BLaER1 (cell line): ENCODE measurements around the gene HRK.

Experiments
- H3K27ac ChIP-seq: shearing (Covaris generic); formaldehyde crosslinking; 2 replicates; pipeline ENCODE4 v1.8.1; 2022
- H3K27me3 ChIP-seq: shearing (Covaris generic); formaldehyde crosslinking; 2 replicates; pipeline ENCODE4 v1.8.1; 2022
- H3K36me3 ChIP-seq: shearing (Covaris generic); formaldehyde crosslinking; 2 replicates; pipeline ENCODE4 v1.8.1; 2022
- H3K4me1 ChIP-seq: shearing (Covaris generic); formaldehyde crosslinking; 2 replicates; pipeline ENCODE4 v1.8.1; 2022
- H3K4me2 ChIP-seq: shearing (Covaris generic); formaldehyde crosslinking; 2 replicates; pipeline ENCODE4 v1.8.1; 2022
- H3K4me3 ChIP-seq: shearing (Covaris generic); formaldehyde crosslinking; 2 replicates; pipeline ENCODE4 v1.8.1; 2022
- H3K9ac ChIP-seq: shearing (Covaris generic); formaldehyde crosslinking; 2 replicates; pipeline ENCODE4 v1.8.1; 2022
- H3K9me3 ChIP-seq: shearing (Covaris generic); formaldehyde crosslinking; 2 replicates; pipeline ENCODE4 v1.8.1; 2022
- H4K20me1 ChIP-seq: shearing (Covaris generic); formaldehyde crosslinking; 2 replicates; pipeline ENCODE4 v1.8.1; 2022
- Cebpa-rat ChIP-seq: shearing (Covaris generic); IDR thresholded peaks from 2 replicates; pipeline ENCODE4 v1.8.1; 2022

Gene HRK

DNA sequence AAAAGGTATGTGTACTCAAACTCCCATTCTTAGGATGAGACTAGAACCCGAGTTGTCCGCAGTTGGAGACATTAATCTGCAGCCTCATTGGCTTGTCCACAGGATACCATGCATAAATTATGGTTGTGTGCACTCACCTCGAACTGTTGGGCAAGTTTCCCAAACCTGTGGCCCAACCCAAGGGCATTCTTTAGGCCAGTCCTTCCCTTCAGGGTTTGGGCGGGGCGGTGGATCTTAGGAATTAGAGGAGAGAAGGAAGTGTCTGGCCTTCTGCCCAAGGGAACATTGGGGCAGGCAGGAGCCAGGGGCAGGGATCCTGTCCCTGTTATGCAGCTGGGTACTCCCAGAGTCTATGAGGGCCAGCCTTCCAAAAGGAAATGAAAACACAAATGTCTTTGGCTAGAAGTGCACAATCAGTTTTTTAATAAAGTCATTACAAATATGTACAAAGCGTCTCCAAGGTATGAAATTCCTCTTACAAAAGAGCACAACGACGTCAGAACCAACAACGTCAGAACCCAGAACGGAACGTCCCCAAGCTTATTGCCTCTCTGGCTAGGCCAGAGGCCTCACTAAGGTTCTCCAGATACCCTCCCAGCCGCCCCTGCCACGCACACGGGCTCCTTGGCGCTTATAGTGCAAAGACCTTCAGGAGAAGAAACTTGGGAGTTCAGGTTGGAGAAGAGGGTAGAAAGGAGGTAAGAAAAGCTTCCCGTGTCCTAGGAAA is 25.3 kb downstream of the HRK start:
- no peak overlapping the region for H3K9ac ChIP-seq
- no peaks in the 10 kb centered on the region for H4K20me1 ChIP-seq
- H3K4me2 ChIP-seq = no peak overlapping the region
- TF ChIP-seq Cebpa-rat = no peak
- no peak overlapping the region for H3K4me3 ChIP-seq
- no peaks in the 10 kb centered on the region for H3K27me3 ChIP-seq
- no peaks in the 10 kb centered on the region for H3K9me3 ChIP-seq
- H3K36me3 ChIP-seq = no peaks in the 10 kb centered on the region
- H3K27ac ChIP-seq = no peak overlapping the region
- peaks cover 59% of the 10 kb centered on the region for H3K4me1 ChIP-seq

DNA sequence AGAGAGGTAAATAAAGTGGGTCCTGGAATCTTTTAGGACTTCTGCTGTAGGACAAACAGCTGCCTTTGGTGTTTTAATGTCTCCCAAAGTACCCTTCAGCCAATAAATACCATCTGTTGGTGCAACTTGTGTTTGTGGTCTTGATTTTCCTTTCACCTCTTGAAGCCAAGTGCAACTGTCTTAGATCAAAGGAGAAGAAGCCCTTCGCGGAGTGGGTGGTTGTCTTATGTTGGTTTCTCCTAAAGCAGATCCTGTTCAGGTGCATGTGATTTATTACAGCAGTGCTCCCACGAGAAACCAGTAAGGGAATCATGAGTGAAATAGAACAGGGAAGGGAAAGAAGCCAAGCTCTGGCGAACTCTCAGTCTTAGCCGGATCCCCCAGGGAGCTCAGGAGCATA is 27.7 kb downstream of the HRK start:
- Histone ChIP-seq H3K36me3 (no peaks in the 10 kb centered on the region), H3K27ac (no peak overlapping the region), H3K4me3 (no peak overlapping the region), H3K4me2 (peak overlapping the region; percentile 22; the same call in 1 of the 2 replicates), H3K4me1 (peaks cover 35% of the 10 kb centered on the region), H4K20me1 (no peaks in the 10 kb centered on the region), H3K9ac (no peak overlapping the region), H3K27me3 (no peaks in the 10 kb centered on the region), H3K9me3 (no peaks in the 10 kb centered on the region)
- TF ChIP-seq Cebpa-rat = no peak

GRCh38 chr12:116852303-116852702 is 28.9 kb downstream of the HRK start:
- Histone ChIP-seq H3K4me1 (peaks cover 23% of the 10 kb centered on the region), H3K27ac (no peak overlapping the region), H4K20me1 (no peaks in the 10 kb centered on the region), H3K36me3 (no peaks in the 10 kb centered on the region), H3K9me3 (no peaks in the 10 kb centered on the region), H3K27me3 (no peaks in the 10 kb centered on the region), H3K4me2 (no peak overlapping the region), H3K4me3 (no peak overlapping the region), H3K9ac (no peak overlapping the region)
- TF ChIP-seq Cebpa-rat = no peak

DNA sequence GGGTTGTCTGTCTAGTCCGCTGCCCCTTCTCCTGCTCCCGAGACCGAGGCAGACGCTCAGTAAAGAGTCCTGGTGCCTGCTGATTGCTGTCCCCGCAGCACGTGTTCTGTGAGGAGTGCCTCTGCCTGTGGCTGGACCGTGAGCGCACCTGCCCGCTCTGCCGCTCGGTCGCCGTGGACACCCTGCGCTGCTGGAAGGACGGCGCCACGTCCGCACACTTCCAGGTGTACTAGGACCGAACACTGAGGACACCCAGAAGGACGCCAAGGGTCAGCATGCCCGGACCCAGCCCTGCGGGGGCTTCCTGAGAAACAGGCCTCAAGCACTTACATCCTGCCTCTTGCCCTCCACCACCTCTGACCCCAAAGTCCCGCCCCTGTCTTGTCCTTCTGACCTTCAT is 32.0 kb downstream of the HRK start:
- Histone ChIP-seq H3K4me1 (peaks cover 20% of the 10 kb centered on the region), H3K4me3 (no peak overlapping the region), H3K36me3 (no peaks in the 10 kb centered on the region), H3K9me3 (no peaks in the 10 kb centered on the region), H3K9ac (no peak overlapping the region), H3K27ac (no peak overlapping the region), H3K4me2 (no peak overlapping the region), H4K20me1 (no peaks in the 10 kb centered on the region), H3K27me3 (no peaks in the 10 kb centered on the region)
- TF ChIP-seq Cebpa-rat = no peak

GRCh38 chr12:116843085-116843484 is 38.2 kb downstream of the HRK start:
- Histone ChIP-seq H3K27me3 (no peaks in the 10 kb centered on the region), H3K4me3 (no peak overlapping the region), H4K20me1 (no peaks in the 10 kb centered on the region), H3K9me3 (no peaks in the 10 kb centered on the region), H3K4me2 (no peak overlapping the region), H3K4me1 (no peaks in the 10 kb centered on the region), H3K9ac (no peak overlapping the region), H3K27ac (no peak overlapping the region), H3K36me3 (peaks cover 7% of the 10 kb centered on the region; the same call in 1 of the 2 replicates)
- no peak for TF ChIP-seq Cebpa-rat

- Histone ChIP-seq H3K9ac (no peak overlapping the region), H3K4me2 (no peak overlapping the region), H4K20me1 (no peaks in the 10 kb centered on the region), H3K36me3 (peaks cover 32% of the 10 kb centered on the region), H3K4me3 (no peak overlapping the region), H3K9me3 (peaks cover 8% of the 10 kb centered on the region), H3K27ac (no peak overlapping the region), H3K27me3 (no peaks in the 10 kb centered on the region), H3K4me1 (no peaks in the 10 kb centered on the region)
- TF ChIP-seq Cebpa-rat = no peak
These were observed 41.9 kb downstream of the HRK start for GRCh38 chr12:116839287-116839830.

DNA sequence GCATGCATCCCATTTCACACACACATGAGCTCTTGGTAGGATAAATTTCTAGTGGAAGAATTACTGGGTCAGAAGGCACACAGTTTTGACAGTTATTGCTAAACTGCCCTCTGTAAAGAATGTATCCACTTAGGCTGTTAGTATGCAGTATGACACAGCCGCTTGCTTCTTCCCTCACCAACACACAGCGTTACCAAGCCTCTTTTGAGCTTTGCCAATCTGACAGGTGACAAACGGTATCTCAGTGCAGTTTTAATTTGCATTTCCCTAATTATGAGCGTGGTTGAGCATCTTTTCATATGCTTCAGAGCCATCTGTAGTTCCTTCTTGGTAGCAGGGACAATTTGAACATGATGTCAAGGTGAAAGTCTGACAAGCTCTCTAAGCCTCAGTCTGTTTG is 42.9 kb downstream of the HRK start:
- Histone ChIP-seq H3K27me3 (no peaks in the 10 kb centered on the region), H3K27ac (no peak overlapping the region), H3K4me3 (no peak overlapping the region), H4K20me1 (no peaks in the 10 kb centered on the region), H3K9ac (no peak overlapping the region), H3K9me3 (peaks cover 8% of the 10 kb centered on the region), H3K4me2 (no peak overlapping the region), H3K4me1 (no peaks in the 10 kb centered on the region), H3K36me3 (peaks cover 39% of the 10 kb centered on the region)
- no peak for TF ChIP-seq Cebpa-rat

GRCh38 chr12:116837097-116837496 is 44.1 kb downstream of the HRK start:
- H3K4me1 ChIP-seq = no peaks in the 10 kb centered on the region
- no peak overlapping the region for H3K27ac ChIP-seq
- no peaks in the 10 kb centered on the region for H4K20me1 ChIP-seq
- H3K27me3 ChIP-seq = no peaks in the 10 kb centered on the region
- no peak for TF ChIP-seq Cebpa-rat
- peaks cover 8% of the 10 kb centered on the region for H3K9me3 ChIP-seq
- H3K4me3 ChIP-seq = no peak overlapping the region
- no peak overlapping the region for H3K9ac ChIP-seq
- peaks cover 39% of the 10 kb centered on the region for H3K36me3 ChIP-seq
- no peak overlapping the region for H3K4me2 ChIP-seq

DNA sequence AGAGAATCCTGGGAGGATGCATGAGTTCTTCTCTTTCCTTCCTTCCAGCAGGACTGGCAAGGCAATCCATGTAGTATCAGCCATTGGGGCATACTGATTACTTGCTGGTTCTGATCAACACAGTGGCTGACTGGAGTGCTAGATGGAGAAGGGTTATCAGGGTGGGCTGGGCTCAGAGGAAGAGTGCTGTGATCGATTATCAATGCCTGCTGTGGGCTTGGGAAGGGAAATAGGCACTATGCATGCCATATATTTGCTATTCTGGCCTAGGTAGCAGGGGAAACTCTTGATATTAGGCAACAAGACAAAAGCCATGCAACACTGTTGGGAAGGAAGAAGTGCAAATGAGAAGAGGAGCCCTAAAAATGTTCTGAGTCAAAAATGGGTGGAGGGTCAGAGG is 45.8 kb downstream of the HRK start:
- Histone ChIP-seq H3K36me3 (peaks cover 39% of the 10 kb centered on the region), H3K9me3 (peaks cover 8% of the 10 kb centered on the region), H4K20me1 (no peaks in the 10 kb centered on the region), H3K4me2 (no peak overlapping the region), H3K9ac (no peak overlapping the region), H3K27ac (no peak overlapping the region), H3K4me3 (no peak overlapping the region), H3K27me3 (no peaks in the 10 kb centered on the region), H3K4me1 (no peaks in the 10 kb centered on the region)
- TF ChIP-seq Cebpa-rat = no peak

DNA sequence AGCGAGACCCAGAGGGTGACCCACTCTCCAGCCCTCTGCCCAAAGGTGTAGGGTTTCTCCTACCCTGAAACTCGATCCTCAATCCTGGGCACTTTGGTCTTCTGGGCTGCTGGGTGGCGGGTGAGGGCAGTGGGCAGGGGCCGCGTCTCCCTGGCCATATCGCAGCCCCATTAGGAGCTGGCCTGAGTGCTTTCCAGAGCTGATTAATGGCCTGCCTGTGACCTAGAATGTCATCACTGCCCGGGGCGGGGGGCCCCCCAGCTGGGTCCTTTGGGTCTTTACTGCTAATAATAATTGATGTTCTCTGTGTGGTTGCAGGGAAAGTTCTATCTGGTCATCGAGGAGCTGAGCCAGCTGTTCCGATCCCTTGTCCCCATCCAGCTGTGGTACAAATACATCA is 47.8 kb downstream of the HRK start:
- no peak overlapping the region for H3K4me3 ChIP-seq
- H3K4me1 ChIP-seq = no peaks in the 10 kb centered on the region
- H3K4me2 ChIP-seq = no peak overlapping the region
- H3K9ac ChIP-seq = no peak overlapping the region
- H3K9me3 ChIP-seq = peaks cover 8% of the 10 kb centered on the region
- H4K20me1 ChIP-seq = no peaks in the 10 kb centered on the region
- H3K27ac ChIP-seq = no peak overlapping the region
- TF ChIP-seq Cebpa-rat = no peak
- H3K36me3 ChIP-seq = peaks cover 35% of the 10 kb centered on the region
- H3K27me3 ChIP-seq = no peaks in the 10 kb centered on the region
